ENCODE measurements around the gene GPR68.

DNA sequence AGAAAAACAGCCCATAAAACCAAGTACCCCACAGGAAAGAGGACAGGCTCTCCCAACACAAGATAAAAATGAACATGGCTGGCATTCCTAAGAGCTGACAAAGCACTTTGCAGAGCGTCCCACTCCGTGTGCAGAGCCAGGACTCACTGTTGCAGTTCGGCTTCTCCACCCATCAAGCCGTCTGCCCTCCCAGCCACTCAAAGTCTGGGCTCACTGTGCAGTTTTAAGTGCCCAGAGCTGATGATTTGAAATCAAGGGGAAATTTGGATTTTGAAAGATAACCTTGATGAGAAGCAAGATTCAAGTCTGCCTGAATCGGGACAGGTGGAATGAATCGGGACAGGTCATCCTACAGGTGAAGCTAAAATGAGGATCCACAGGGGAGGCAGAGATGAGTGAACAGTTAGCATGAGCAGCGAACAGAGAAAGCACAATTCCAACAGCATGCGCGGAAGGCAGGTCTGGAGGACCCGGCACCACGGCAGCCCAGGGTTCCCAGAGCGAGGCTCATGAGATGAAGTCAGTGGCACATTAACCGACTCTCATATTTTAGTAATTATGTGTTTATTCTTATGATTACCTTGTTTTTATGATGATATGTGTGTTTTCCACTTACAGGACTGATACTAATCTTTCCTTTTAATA lies 39.8 kb upstream of the GPR68 start:
- TF ChIP-seq POLR2A (IDR thresholded peaks at IDR 0.05; ENCODE audit: low read depth, low read length) (no peak), POLR2AphosphoS5 (IDR thresholded peaks at IDR 0.05; ENCODE audit: low read depth, low read length) (no peak), SPI1 (IDR thresholded peaks at IDR 0.05; ENCODE audit: low read depth, low read length) (no peak), TAF1 (IDR thresholded peaks at IDR 0.05; ENCODE audit: low read depth, low read length) (no peak)
